ENCODE results near the gene SLC4A1AP. TPM values are rescaled to one million over a fixed set of nuclear protein-coding genes. Genes with fewer than 3 reads are reported as not detected.
A peak's percentile ranks its signal among the peaks of the same experiment; 100 is the strongest.

The SLC4A1AP gene
- total RNA-seq, 4 donors from 2014 or later, result 15.6 to 25.0 (median 22.1) TPM

DNA sequence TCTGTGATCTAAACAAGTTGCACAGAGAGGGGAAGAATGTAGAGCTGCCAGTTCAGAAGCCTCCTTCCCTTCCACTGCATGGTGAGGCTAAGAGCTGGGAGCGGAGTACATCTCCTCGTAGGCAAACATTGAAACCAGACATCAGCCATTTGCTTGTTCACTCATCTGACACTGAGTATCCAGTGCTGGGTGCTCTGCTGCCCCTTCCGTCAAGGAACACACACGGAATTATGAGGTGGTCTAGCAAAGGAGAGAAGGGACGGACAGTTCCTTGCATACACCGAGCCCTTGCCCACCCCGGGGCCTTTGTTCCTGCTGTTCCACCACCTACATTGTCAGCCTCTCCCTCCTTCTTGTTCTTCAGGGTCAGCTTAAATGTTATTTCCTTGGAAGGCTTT lies 44.6 kb downstream of the SLC4A1AP start:
- TF ChIP-seq, protein P1, sequence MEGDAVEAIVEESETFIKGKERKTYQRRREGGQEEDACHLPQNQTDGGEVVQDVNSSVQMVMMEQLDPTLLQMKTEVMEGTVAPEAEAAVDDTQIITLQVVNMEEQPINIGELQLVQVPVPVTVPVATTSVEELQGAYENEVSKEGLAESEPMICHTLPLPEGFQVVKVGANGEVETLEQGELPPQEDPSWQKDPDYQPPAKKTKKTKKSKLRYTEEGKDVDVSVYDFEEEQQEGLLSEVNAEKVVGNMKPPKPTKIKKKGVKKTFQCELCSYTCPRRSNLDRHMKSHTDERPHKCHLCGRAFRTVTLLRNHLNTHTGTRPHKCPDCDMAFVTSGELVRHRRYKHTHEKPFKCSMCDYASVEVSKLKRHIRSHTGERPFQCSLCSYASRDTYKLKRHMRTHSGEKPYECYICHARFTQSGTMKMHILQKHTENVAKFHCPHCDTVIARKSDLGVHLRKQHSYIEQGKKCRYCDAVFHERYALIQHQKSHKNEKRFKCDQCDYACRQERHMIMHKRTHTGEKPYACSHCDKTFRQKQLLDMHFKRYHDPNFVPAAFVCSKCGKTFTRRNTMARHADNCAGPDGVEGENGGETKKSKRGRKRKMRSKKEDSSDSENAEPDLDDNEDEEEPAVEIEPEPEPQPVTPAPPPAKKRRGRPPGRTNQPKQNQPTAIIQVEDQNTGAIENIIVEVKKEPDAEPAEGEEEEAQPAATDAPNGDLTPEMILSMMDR (IDR thresholded peaks at IDR 0.05), result no peak
- TF ChIP-seq POLR2A (IDR thresholded peaks at IDR 0.05), result no peak
- 83 to 86% methylated on average over 7 of the region's 7 CpGs for WGBS, 2 donors
- peak in 1 of 2 donors; percentile 58 for DNase-seq (ENCODE audit: low spot score in 2 of 2)
- no peak overlapping the region for H3K4me3 ChIP-seq (ENCODE audit: low read depth, poor library complexity, severe bottlenecking)
- intact Hi-C loops (cut with DNase I; ENCODE audit: low total_unique reads), result loop anchor here (5.0 kb wide), 1 partner anchor 689 kb away; no protein-coding TSS in a partner anchor

DNA sequence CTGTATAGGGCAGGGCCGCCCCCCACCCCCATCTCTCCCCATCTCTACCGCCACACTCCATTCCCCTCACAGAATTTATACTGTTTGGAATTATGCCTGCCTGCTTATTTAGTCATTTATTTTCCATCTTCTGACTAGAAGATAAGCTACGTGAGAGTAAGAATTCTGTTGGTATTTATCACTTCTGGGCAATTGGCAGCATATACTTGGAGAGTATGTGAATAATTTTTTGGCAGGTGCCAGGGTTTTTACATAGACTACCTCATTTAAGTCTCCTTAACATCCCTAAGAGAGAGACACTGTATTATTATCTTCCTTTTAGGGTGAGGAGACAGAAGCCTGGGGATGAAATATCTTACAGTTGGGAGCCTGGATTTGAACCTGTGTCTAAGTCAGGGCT lies 45.0 kb downstream of the SLC4A1AP start:
- WGBS, 2 donors, result 51 to 69% methylated on average over 3 of the region's 3 CpGs
- no peak for DNase-seq (ENCODE audit: low spot score in 2 of 2)
- intact Hi-C loops (cut with DNase I; ENCODE audit: low total_unique reads), result loop anchor here (5.0 kb wide), 1 partner anchor 689 kb away; no protein-coding TSS in a partner anchor

DNA sequence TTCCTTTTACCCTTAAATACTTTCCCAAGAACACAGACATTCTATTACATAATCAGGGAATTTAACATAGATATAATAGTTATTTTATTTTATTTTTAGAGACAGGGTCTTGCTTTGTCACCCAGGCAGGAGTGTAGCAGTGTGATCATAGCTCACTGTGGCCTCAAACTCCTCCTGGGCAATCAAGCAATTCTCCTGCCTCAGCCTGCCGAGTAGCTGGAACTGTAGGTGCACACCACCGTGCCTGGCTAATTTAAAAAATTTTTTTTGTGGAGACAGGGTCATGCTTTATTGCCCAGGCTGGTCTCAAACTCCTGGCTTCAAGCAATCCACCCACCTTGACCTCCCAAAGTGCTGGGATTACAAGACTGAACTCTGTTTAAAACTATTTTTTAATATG lies 45.6 kb downstream of the SLC4A1AP start:
- intact Hi-C loops (cut with DNase I; ENCODE audit: low total_unique reads), result loop anchor here (5.0 kb wide), 1 partner anchor 688 kb away; no protein-coding TSS in a partner anchor
- no peak overlapping the region for H3K4me3 ChIP-seq (ENCODE audit: low read depth, poor library complexity, severe bottlenecking)
- TF ChIP-seq, protein P1 (IDR thresholded peaks at IDR 0.05), result no peak
- no peak for TF ChIP-seq POLR2A (IDR thresholded peaks at IDR 0.05)
- WGBS, 2 donors, result 43 to 52% methylated on average over 2 of the region's 2 CpGs
- peak in 1 of 2 donors; percentile 42 for DNase-seq (ENCODE audit: low spot score in 2 of 2)

More for the DNA sequence above, 45.0 kb downstream of the SLC4A1AP start:
- H3K4me3 ChIP-seq (ENCODE audit: low read depth, poor library complexity, severe bottlenecking), result no peak overlapping the region
- TF ChIP-seq POLR2A (IDR thresholded peaks at IDR 0.05), result no peak
- TF ChIP-seq, protein P1 (IDR thresholded peaks at IDR 0.05), result no peak

DNA sequence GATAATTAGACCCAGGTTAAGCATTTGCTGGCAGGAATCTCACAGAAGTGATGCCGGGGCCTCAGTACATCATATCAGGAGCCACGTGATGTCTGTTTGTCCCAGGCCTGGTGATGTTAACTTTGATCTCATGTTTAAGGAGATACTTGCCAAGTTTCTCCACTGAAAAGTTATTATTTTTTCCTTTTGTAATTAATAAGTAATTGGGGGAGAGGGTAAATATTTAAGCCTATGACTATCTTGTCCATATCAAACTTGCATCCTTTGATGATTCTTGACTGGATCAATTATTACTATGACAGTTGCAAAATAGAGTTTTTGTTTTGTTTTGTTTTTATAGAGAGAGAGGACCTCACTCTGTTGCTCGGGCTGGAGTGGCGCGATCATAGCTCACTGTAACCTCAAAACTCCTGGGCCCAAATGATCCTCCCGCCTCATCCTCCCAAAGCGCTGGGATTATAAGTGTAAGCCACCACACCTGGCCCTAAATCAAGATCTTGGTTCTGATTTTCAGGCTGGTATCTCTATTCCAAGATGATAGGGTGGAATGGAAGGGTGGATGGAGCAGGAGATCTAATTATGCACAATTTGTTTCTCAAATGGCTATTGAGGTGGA lies 46.4 kb downstream of the SLC4A1AP start:
- 89 to 92% methylated on average over 7 of the region's 7 CpGs for WGBS, 2 donors
- intact Hi-C loops (cut with DNase I; ENCODE audit: low total_unique reads), result loop anchor here (5.0 kb wide), 1 partner anchor 687 kb away; no protein-coding TSS in a partner anchor
- TF ChIP-seq POLR2A (IDR thresholded peaks at IDR 0.05), result no peak
- TF ChIP-seq, protein P1 (IDR thresholded peaks at IDR 0.05), result no peak
- no peak overlapping the region for H3K4me3 ChIP-seq (ENCODE audit: low read depth, poor library complexity, severe bottlenecking)
- DNase-seq (ENCODE audit: low spot score in 2 of 2), result peak in 1 of 2 donors; percentile 56

DNA sequence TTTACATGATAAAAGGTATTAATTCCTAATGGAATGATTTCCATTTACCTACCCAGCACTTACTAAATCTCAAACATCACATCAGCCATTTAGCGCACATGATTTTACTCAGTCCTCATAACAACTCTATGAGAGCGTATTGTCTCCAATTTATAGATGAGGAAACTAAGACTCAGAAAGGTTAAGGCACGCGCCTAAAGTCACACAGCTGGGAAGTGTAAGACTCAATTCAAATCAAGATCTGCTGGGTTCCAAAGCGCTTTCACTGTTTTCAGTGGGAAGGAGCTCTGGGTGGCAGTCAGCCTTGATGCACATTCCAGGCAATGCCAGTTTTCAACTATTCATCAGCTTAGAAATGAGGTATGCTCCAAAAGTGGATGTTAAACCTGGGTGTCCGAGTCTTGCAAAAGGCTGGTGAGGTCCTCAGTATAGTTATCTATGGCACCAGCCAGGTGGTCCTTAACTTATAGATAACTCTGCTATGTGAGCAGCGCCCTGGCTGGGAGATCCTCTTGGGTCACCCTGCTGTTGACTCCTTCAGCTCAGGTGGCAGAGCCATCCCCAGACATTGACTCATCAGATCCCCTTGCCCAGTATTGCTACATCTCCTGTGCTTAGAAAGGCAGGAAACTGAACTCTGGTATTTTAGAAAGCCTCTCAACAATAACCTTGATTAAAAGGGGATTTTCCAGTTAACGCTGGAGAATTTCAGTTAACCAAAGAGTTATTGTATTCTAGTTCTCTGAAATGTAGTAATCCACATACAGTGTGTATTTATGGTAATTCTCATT lies 47.1 kb downstream of the SLC4A1AP start:
- DNase-seq (ENCODE audit: low spot score in 2 of 2), result peak in 1 of 2 donors; percentile 64
- TF ChIP-seq, protein P1 (IDR thresholded peaks at IDR 0.05), result no peak
- no peak for TF ChIP-seq POLR2A (IDR thresholded peaks at IDR 0.05)
- WGBS, 2 donors, result 88 to 92% methylated on average over 8 of the region's 8 CpGs
- no peak overlapping the region for H3K4me3 ChIP-seq (ENCODE audit: low read depth, poor library complexity, severe bottlenecking)
- intact Hi-C loops (cut with DNase I; ENCODE audit: low total_unique reads), result no loop called here

All from lower leg skin (tissue), 4 donors.